ENCODE results near the gene UBA6.

GRCh38 chr4:67581208-67581857 is 119.6 kb downstream of the UBA6 start:
- TF ChIP-seq, protein P1, sequence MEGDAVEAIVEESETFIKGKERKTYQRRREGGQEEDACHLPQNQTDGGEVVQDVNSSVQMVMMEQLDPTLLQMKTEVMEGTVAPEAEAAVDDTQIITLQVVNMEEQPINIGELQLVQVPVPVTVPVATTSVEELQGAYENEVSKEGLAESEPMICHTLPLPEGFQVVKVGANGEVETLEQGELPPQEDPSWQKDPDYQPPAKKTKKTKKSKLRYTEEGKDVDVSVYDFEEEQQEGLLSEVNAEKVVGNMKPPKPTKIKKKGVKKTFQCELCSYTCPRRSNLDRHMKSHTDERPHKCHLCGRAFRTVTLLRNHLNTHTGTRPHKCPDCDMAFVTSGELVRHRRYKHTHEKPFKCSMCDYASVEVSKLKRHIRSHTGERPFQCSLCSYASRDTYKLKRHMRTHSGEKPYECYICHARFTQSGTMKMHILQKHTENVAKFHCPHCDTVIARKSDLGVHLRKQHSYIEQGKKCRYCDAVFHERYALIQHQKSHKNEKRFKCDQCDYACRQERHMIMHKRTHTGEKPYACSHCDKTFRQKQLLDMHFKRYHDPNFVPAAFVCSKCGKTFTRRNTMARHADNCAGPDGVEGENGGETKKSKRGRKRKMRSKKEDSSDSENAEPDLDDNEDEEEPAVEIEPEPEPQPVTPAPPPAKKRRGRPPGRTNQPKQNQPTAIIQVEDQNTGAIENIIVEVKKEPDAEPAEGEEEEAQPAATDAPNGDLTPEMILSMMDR (IDR thresholded peaks at IDR 0.05) = no peak
- no peak for TF ChIP-seq POLR2A (IDR thresholded peaks at IDR 0.05)
